Measurements from ENCODE around the gene PPIF. TPM values are rescaled to one million over a fixed set of nuclear protein-coding genes. Genes with fewer than 3 reads are reported as not detected.

The PPIF gene
- total and polyA plus RNA-seq, 2 of the 13 experiments (the other 11 are each of a cell fraction or from before 2014, with no cell fraction given), result 147 to 157 TPM

GRCh38 chr10:79335470-79336235 lies 11.6 kb upstream of the PPIF start (continued):
- TF ChIP-seq, protein P1, sequence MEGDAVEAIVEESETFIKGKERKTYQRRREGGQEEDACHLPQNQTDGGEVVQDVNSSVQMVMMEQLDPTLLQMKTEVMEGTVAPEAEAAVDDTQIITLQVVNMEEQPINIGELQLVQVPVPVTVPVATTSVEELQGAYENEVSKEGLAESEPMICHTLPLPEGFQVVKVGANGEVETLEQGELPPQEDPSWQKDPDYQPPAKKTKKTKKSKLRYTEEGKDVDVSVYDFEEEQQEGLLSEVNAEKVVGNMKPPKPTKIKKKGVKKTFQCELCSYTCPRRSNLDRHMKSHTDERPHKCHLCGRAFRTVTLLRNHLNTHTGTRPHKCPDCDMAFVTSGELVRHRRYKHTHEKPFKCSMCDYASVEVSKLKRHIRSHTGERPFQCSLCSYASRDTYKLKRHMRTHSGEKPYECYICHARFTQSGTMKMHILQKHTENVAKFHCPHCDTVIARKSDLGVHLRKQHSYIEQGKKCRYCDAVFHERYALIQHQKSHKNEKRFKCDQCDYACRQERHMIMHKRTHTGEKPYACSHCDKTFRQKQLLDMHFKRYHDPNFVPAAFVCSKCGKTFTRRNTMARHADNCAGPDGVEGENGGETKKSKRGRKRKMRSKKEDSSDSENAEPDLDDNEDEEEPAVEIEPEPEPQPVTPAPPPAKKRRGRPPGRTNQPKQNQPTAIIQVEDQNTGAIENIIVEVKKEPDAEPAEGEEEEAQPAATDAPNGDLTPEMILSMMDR (CRISPR knock-in tag; IDR thresholded peaks at IDR 0.05), result peak; percentile 49
- TF ChIP-seq HOMEZ (CRISPR knock-in tag; IDR thresholded peaks at IDR 0.05; ENCODE audit: low read depth) (peak; percentile 77; the same call in 1 of the 2 replicates), ZNF670 (CRISPR knock-in tag; IDR thresholded peaks at IDR 0.05; ENCODE audit: borderline replicate concordance) (0 out of 2 replicates have a peak, but pooled peaks have one; percentile 76), ZNF883 (CRISPR knock-in tag; IDR thresholded peaks at IDR 0.05; ENCODE audit: not compliant biosample characterization) (no peak), CBX1 (IDR thresholded peaks at IDR 0.05; ENCODE audit: low read depth) (peak; percentile 51), ZNF558 (CRISPR knock-in tag; IDR thresholded peaks at IDR 0.05; ENCODE audit: borderline replicate concordance) (0 out of 2 replicates have a peak, but pooled peaks have one; percentile 31), HNF4G (IDR thresholded peaks at IDR 0.05; ENCODE audit: borderline replicate concordance, low read depth, low read length) (0 out of 2 replicates have a peak, but pooled peaks have one; percentile 5), HNF4G (CRISPR knock-in tag; IDR thresholded peaks at IDR 0.05; ENCODE audit: borderline replicate concordance, low read depth) (peak; percentile 86), ZNF331 (CRISPR knock-in tag; IDR thresholded peaks at IDR 0.05) (peak; percentile 93), JARID2 (CRISPR knock-in tag; IDR thresholded peaks at IDR 0.05; ENCODE audit: insufficient replicate concordance) (no peak), MTA1 (CRISPR knock-in tag; IDR thresholded peaks at IDR 0.05; ENCODE audit: borderline replicate concordance) (peak; percentile 98; the same call in 1 of the 2 replicates), ZFP1 (CRISPR knock-in tag; IDR thresholded peaks at IDR 0.05) (peak; percentile 65; the same call in 1 of the 2 replicates), ATF2 (CRISPR knock-in tag; IDR thresholded peaks at IDR 0.05) (peak; percentile 59), POGZ (CRISPR knock-in tag; IDR thresholded peaks at IDR 0.05) (peak; percentile 87), GABPA (IDR thresholded peaks at IDR 0.05; ENCODE audit: low read depth, low read length) (no peak), GABPA (CRISPR knock-in tag; IDR thresholded peaks at IDR 0.05; ENCODE audit: low read depth) (no peak), ZNF607 (CRISPR knock-in tag; IDR thresholded peaks at IDR 0.05; ENCODE audit: borderline replicate concordance) (0 out of 2 replicates have a peak, but pooled peaks have one; percentile 36), ZNF20 (CRISPR knock-in tag; IDR thresholded peaks at IDR 0.05) (peak; percentile 39; the same call in 1 of the 2 replicates), ZGPAT (CRISPR knock-in tag; IDR thresholded peaks at IDR 0.05) (peak; percentile 98)
- TF ChIP-seq, protein P2, sequence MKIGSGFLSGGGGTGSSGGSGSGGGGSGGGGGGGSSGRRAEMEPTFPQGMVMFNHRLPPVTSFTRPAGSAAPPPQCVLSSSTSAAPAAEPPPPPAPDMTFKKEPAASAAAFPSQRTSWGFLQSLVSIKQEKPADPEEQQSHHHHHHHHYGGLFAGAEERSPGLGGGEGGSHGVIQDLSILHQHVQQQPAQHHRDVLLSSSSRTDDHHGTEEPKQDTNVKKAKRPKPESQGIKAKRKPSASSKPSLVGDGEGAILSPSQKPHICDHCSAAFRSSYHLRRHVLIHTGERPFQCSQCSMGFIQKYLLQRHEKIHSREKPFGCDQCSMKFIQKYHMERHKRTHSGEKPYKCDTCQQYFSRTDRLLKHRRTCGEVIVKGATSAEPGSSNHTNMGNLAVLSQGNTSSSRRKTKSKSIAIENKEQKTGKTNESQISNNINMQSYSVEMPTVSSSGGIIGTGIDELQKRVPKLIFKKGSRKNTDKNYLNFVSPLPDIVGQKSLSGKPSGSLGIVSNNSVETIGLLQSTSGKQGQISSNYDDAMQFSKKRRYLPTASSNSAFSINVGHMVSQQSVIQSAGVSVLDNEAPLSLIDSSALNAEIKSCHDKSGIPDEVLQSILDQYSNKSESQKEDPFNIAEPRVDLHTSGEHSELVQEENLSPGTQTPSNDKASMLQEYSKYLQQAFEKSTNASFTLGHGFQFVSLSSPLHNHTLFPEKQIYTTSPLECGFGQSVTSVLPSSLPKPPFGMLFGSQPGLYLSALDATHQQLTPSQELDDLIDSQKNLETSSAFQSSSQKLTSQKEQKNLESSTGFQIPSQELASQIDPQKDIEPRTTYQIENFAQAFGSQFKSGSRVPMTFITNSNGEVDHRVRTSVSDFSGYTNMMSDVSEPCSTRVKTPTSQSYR (CRISPR knock-in tag; IDR thresholded peaks at IDR 0.05; ENCODE audit: borderline replicate concordance), result peak; percentile 55; the same call in 1 of the 2 replicates

Data from HepG2 (cell line).